ENCODE data around the gene ANKS1A. TPM values are rescaled to one million over a fixed set of nuclear protein-coding genes. Genes with fewer than 3 reads are reported as not detected.

ANKS1A gene
- total RNA-seq, 1 experiment from 2014 or later: 35.0 TPM

GRCh38 chr6:35033683-35034082 lies 144.6 kb downstream of the ANKS1A start:
- Mint-ChIP-seq H3K36me3 (peaks cover 2% of the 10 kb centered on the region; the same call in 1 of the 2 replicates), H3K27me3 (ENCODE audit: low read depth) (no peaks in the 10 kb centered on the region), H3K4me3 (no peak overlapping the region), H3K27ac (no peak overlapping the region), H3K9me3 (no peaks in the 10 kb centered on the region), H3K4me1 (peaks cover 56% of the 10 kb centered on the region)
- CTCF ChIA-PET: interaction anchor here (0.9 to 1.5 kb wide), 2 partner anchors 14 to 49 kb away, joined by 3 to 5 read pairs; no protein-coding TSS in a partner anchor
- POLR2A ChIA-PET: interaction anchor here (0.6 kb wide), 1 partner anchor 111 kb away, joined by 5 read pairs; no protein-coding TSS in a partner anchor
- DNase-seq (ENCODE audit: low spot score) (no peak), ATAC-seq (no peak)
- TF ChIP-seq RORB (CRISPR knock-in tag; IDR thresholded peaks at IDR 0.05) (no peak), PRDM15 (CRISPR knock-in tag; IDR thresholded peaks at IDR 0.05) (no peak), ZBTB21 (CRISPR knock-in tag; IDR thresholded peaks at IDR 0.05; ENCODE audit: borderline replicate concordance) (no peak), HMGA2 (CRISPR knock-in tag; IDR thresholded peaks at IDR 0.05) (no peak), ZNF396 (CRISPR knock-in tag; IDR thresholded peaks at IDR 0.05; ENCODE audit: borderline replicate concordance) (no peak), NR1H2 (CRISPR knock-in tag; IDR thresholded peaks at IDR 0.05) (no peak), GRHL2 (CRISPR knock-in tag; IDR thresholded peaks at IDR 0.05; ENCODE audit: insufficient replicate concordance, severe bottlenecking) (no peak)
- TF ChIP-seq, protein P1, sequence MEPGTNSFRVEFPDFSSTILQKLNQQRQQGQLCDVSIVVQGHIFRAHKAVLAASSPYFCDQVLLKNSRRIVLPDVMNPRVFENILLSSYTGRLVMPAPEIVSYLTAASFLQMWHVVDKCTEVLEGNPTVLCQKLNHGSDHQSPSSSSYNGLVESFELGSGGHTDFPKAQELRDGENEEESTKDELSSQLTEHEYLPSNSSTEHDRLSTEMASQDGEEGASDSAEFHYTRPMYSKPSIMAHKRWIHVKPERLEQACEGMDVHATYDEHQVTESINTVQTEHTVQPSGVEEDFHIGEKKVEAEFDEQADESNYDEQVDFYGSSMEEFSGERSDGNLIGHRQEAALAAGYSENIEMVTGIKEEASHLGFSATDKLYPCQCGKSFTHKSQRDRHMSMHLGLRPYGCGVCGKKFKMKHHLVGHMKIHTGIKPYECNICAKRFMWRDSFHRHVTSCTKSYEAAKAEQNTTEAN (CRISPR knock-in tag; IDR thresholded peaks at IDR 0.05): no peak
- TF ChIP-seq, protein P2, sequence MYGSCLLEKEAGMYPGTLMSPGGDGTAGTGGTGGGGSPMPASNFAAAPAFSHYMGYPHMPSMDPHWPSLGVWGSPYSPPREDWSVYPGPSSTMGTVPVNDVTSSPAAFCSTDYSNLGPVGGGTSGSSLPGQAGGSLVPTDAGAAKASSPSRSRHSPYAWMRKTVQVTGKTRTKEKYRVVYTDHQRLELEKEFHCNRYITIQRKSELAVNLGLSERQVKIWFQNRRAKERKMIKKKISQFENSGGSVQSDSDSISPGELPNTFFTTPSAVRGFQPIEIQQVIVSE (CRISPR knock-in tag; IDR thresholded peaks at IDR 0.05; ENCODE audit: borderline replicate concordance): no peak
- TF ChIP-seq, protein P3, sequence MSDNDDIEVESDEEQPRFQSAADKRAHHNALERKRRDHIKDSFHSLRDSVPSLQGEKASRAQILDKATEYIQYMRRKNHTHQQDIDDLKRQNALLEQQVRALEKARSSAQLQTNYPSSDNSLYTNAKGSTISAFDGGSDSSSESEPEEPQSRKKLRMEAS (CRISPR knock-in tag; IDR thresholded peaks at IDR 0.05): no peak

DNA sequence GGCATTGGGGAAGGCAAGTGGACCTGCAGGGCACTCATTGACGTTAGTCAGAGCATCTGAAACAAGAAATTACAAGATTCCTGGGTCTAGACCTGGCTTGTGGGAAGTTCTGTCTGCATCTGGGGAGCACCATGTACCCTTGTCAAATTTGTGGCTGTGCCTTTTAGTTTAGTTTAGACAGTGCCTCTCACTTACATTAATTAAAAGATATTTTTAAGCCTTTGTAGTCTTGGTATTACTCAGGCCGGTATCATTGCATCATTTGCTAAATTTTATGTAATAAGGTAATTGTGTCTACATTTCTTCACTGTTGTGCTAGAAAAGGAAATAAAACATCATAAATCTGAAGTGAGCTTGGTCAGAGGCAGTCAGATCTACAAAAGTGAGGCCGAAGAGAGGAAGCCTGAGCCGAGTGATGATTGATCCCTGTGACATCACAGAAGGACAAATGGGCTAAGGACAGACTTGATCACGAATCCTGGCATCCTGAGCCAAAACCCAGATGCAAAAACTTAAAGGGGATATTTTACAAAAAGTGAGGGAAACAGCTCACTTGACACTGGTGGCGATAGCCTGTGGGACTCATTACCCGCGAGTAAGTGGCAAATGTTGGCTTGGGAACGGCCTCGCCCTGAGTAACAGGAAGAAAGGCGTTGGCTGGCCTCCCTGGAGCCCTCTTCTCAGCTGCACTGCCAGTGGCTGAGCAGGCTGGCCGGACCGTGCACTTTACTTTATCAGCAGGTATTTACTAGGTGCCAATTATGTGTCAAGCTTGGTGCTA lies 145.5 kb downstream of the ANKS1A start:
- Mint-ChIP-seq H3K9me3 (no peaks in the 10 kb centered on the region), H3K4me3 (no peak overlapping the region), H3K27ac (no peak overlapping the region), H3K36me3 (peaks cover 2% of the 10 kb centered on the region; the same call in 1 of the 2 replicates), H3K4me1 (peaks cover 56% of the 10 kb centered on the region), H3K27me3 (ENCODE audit: low read depth) (no peaks in the 10 kb centered on the region)
- ChIA-PET CTCF (interaction anchor here (0.9 to 2.2 kb wide), 2 partner anchors 14 to 50 kb away, joined by 3 to 8 read pairs; no protein-coding TSS in a partner anchor), POLR2A (no interaction called here)
- DNase-seq (ENCODE audit: low spot score): no peak
- ATAC-seq: no peak
- TF ChIP-seq, protein P4, sequence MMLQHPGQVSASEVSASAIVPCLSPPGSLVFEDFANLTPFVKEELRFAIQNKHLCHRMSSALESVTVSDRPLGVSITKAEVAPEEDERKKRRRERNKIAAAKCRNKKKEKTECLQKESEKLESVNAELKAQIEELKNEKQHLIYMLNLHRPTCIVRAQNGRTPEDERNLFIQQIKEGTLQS (CRISPR knock-in tag; conservative IDR thresholded peaks at IDR 0.05): no peak
- TF ChIP-seq USF2 (CRISPR knock-in tag; IDR thresholded peaks at IDR 0.05): no peak
- TF ChIP-seq NFYB (CRISPR knock-in tag; conservative IDR thresholded peaks at IDR 0.05; ENCODE audit: low read depth): no peak
- TF ChIP-seq, protein P5, sequence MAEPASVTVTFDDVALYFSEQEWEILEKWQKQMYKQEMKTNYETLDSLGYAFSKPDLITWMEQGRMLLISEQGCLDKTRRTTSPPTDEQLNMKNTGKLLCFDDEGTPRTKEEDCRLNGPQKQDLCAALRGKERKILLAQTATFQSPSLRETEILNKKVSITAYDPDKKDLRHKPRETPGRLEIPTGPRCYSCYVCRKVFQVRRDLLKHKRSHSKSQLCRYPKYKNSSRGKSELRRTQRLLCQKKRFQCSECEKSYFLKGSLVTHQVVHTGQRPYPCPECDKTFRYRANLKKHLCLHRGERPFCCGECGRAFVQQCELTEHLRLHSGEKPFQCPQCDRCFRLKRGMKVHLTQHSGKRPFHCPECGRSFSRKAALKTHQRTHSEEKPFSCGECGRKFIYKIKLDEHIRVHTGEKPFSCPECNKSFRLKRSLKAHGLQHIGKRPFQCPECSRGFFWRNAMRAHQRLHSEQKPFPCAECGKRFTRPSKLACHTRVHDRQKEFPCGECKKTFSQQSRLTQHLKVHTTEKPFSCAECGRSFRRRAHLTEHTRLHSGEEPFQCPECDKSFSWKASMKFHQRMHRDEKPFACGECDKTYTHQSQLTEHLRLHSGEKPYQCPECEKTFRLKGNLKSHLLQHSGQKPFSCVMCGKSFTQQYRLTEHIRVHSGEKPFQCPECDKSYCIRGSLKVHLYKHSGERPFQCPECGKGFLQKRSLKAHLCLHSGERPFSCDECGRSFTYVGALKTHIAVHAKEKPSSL (CRISPR knock-in tag; conservative IDR thresholded peaks at IDR 0.05): no peak
- no peak for TF ChIP-seq HMGA2 (CRISPR knock-in tag; IDR thresholded peaks at IDR 0.05)
- no peak for TF ChIP-seq EMX1 (CRISPR knock-in tag; IDR thresholded peaks at IDR 0.05)
- TF ChIP-seq, protein P1 (CRISPR knock-in tag; IDR thresholded peaks at IDR 0.05): no peak
- no peak for TF ChIP-seq ZSCAN18 (CRISPR knock-in tag; IDR thresholded peaks at IDR 0.05)
- TF ChIP-seq NR3C1 (CRISPR knock-in tag; conservative IDR thresholded peaks at IDR 0.05; ENCODE audit: low read depth): no peak
- no peak for TF ChIP-seq MLX (CRISPR knock-in tag; IDR thresholded peaks at IDR 0.05)
- TF ChIP-seq NFATC4 (CRISPR knock-in tag; IDR thresholded peaks at IDR 0.05): no peak
- TF ChIP-seq CREB1 (CRISPR knock-in tag; IDR thresholded peaks at IDR 0.05): no peak

Data from WTC11 (cell line).